H4 (cell line): ENCODE measurements around the gene MAD1L1. TPM values are rescaled to one million over a fixed set of nuclear protein-coding genes. Genes with fewer than 3 reads are reported as not detected.
"Not testable (repeated sequence)": the region's sequence is repeated elsewhere in the genome, so short reads cannot be mapped to it uniquely, and the experiment has no call there.

Source experiments
- DNase-seq: peaks from one replicate; pipeline ENCODE4 v3.0.0-alpha.2; 2015; ENCODE audit warnings: low spot score
- total RNA-seq: library from RNA; depleted of rRNA; stranded (reverse); fragments of >200 nt; shearing (Covaris generic); gene quantifications from 2 replicates; pipeline ENCODE4 v1.2.3, GENCODE V29; 2014

The MAD1L1 gene
- total RNA-seq, 1 experiment from 2014 or later, result 121 TPM

GRCh38 chr7:1866601-1867000 lies 366.1 kb downstream of the MAD1L1 start:
- no peak for DNase-seq

- DNase-seq, result no peak
These were observed 367.0 kb downstream of the MAD1L1 start for GRCh38 chr7:1865571-1866255.

DNA sequence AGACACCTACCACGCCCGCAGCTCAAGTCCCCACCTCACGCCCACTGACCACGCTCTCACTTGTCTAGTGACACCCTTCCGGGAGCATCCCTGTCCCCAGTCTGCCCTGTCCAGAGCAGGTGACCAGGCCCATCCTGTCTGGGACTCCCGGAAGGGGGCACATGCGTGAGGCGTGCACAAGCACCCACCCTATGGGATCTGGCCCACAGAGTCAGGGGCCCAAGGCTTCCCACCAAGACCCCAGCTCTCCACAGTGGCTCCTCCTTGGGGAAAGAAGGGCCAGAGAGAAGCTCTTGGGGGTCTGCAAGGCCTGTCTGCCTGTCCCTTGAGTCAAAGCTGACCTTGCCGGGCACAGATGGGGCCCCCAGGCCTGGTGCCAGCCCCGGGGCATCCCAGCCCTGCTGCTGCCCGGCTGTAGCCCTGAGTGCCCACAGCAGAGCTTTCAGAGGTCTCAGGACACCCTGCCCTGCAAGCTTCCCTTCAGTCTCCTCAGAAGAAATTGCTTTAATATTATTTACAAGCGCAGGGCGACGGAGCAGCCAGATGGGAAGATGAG lies 367.7 kb downstream of the MAD1L1 start:
- no peak for DNase-seq

DNA sequence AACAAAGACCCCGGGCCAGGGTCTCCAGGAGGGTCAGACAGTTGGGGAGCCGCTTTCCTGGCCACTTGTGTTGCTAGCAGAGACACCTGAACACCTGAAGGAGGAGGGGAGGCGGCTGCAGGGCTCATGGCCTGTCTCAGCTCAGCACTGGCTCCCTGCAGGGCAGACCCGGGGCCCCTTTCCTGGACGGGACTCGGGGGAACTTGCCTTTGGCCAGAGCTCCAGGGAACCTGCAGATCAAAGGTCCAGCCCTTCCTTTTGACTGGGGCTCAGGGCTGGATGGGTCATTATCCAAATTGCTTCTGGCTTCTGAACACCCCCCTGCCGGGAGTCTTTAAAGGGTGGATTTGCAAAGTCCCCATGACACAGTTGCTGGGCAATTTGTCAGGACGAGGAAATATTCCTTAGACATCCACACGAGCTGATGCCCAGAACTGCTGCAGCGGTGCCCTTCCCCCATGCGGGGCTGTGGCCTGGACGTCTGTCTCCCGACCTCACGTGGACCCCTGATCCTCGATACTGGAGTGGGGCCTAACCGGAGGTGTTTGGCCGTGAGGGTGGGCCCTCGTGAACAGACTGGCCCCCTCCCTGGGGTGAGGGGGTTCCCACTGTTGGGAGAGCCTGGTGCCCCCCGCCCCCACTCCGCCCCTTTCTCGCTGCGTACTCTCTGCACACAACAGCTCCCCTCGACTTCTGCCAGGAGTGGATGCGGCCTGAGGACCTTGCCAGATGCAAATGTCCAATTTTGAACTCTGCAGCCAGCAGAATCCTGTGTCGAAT lies 368.4 kb downstream of the MAD1L1 start:
- no peak for DNase-seq

GRCh38 chr7:1863091-1863900 lies 369.4 kb downstream of the MAD1L1 start:
- no peak for DNase-seq

DNA sequence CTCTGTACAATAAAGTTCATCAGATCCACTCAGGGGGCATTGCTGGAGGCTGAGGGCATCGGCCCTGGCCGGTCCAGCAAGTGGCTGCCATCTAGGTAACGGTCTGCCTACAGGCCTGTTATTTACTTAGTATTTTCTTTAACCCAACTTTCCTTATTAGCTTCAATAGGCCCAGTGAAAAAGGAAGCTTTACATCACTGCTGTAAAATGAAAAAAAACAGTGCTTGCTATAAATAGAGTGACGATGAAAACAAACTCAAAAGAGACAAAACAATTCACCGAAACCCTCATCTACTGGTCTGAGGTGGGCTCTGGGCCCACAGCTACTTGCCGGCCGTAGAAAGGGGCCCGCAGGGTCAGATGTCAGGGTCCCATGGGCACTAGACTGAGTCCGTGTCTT lies 370.2 kb downstream of the MAD1L1 start:
- no peak for DNase-seq

DNA sequence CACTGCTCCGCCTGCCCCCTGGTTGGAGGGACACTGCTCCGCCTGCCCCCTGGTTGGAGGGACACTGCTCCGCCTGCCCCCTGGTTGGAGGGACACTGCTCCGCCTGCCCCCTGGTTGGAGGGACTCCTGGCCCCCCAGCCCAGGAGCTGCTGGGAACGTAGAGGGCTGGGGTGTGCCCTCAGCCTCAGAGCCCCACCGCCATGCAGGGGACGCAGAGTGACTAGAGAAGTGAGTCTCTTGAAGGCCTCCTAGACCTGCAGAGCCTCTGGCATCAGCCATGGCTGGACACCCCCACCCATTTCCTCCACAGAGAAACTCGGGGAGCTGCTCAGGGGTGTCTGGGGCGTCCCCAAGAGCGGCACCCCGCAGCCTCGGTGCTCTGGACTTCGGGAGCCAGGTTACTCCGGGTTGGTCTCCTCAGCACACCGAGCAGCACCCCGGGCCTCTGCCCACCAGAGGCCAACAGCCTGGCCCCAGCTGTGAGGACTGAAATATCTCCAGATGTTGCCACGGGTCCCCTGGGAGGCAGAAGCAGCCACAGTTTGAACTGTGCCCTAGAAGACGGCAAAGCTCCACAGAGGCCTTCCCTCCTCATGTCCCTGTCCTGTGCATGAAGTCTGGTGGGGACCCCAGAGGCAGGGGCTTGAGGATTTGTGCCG lies 370.8 kb downstream of the MAD1L1 start:
- DNase-seq, result no peak

DNA sequence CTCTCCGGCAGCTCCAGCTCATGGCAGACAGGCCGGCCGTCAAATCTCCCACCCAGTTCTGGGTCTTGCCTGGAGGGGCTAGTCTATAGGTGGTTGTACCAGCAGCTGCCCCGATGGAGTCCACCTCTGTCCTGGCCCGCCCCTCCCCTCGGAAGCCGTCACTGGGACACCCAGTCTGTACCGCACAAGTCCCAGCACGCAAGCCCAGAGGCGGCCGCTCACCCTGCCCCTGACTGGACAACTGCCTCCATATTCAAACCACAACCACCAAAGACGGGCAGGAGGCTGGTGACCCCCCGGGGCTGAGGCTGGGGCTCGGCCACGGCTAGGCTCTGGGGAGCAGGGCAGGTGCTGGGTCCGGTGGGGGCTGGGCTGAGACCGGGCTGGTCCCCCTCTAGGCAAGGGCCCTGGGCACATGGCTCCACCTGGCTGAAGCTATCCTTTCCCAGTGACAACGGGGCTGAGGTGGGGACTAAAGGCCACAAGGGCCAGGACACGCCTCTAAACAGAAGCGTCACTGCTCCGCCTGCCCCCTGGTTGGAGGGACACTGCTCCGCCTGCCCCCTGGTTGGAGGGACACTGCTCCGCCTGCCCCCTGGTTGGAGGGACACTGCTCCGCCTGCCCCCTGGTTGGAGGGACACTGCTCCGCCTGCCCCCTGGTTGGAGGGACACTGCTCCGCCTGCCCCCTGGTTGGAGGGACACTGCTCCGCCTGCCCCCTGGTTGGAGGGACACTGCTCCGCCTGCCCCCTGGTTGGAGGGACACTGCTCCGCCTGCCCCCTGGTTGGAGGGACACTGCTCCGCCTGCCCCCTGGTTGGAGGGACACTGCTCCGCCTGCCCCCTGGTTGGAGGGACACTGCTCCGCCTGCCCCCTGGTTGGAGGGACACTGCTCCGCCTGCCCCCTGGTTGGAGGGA lies 371.6 kb downstream of the MAD1L1 start:
- DNase-seq, result not testable (repeated sequence)

DNA sequence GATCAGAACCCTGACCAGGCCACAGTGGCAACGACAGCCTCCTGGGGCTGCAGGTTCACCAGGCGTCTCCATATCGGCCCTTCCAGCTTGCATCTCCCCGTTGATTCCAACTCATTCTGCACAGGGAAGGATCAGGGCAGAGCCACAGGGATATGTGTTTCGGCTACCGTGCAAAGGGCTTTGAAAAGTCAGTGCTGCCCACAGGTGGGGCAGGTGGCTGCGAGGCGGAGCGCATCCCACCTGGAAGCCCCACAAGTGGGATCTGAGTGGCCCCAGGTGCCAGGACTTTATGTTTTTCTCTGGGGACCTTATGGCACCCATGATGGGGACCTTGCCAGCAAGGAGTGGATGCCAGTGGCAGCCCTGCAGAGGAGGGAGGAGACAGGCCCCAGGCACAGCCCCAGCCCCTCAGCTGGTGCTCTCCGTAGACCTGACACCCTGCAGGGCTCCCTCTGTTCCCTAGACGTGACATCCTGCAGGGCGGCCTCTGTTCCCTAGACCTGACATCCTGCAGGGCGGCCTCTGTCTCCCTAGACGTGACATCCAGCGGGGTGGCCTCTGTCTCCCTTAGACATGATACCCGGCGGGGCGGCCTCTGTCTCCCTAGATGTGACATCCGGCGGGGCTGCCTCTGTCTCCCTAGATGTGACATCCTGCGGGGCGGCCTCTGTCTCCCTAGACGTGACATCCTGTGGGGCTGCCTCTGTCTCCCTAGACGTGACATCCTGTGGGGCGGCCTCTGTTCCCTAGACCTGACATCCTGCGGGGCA lies 373.3 kb downstream of the MAD1L1 start:
- no peak for DNase-seq

DNA sequence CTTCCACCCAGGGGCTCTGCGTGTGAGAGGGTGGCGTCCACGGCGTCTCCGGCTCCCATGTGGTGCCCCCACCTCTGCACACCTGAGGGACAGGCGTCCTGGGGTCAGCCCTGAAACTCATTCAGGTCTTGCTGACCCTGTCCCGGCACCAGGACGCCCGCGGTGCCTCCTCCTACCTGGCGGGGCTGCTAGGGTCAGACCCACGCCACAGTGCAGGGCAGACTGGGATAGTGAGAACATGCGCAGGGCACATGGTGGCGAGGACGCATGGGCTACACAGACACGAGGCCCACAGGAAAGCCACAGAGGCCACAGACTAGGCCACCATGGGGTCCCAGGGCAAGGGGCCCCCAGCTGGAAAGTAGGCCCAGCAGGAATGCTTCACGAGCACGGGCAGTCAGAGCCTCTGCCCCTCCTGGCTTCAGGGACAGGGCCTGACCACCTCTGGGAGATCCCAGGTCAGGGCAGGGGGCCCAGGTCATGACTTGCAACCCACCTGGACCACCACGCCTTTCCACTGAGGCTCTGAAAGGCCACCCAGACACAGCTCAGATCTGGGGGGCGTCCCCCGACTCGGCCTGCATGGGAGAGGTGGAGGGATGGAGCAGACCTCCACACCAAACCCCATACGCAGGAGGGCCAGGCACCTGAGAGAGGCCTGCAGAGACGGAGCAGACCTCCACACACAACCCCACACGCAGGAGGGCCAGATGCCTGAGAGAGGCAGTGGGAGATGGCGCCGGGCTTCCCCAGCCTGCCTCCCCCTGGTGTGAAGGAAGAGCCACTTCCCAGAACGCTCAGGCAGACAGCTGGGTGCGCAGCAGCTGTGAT lies 374.1 kb downstream of the MAD1L1 start:
- DNase-seq, result no peak

DNA sequence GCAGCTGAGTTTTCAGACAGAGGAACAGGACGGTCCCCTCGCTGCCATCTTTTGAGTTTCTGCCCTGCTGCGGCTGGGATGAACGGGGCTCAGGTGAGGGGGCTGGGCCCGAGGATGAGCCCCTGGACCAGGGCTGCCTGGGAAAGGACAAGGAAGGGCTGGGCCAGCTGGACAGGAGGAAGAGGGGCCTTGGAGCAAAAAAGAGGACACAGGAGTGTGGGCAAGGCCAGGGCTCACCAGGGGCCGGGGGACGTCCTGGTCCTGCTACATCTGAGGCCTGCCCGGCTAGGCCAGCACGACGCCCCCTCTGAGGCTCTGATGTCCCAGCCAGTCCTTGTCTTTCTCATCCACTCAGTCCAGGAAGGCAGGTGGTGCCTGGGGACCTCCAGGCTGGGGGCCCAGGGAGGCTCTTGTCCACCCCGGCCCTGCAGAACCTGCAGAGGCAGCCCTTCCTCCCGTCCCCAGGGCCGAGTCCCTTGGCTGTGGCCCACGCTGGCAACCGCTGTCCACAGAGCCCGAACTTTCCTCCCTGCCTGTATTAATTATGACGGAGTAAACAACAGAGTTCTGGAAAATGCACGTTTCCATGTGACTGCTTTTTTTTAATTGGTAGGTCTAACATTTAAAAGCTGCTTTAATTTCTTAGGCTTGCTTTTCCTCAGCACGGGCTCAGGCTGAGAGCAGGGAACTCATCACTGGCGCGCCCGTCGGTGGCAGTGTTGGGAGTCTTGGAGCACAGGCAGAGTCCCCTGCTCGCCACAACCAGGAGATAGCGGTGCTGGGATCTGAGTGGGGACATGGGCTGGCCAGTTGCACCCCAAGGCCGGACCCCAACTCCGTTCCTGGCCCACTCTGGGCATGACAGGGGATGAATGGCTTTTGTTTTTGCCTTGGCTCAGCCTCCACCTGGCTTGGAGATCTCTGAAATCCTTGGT lies 375.0 kb downstream of the MAD1L1 start:
- no peak for DNase-seq

DNA sequence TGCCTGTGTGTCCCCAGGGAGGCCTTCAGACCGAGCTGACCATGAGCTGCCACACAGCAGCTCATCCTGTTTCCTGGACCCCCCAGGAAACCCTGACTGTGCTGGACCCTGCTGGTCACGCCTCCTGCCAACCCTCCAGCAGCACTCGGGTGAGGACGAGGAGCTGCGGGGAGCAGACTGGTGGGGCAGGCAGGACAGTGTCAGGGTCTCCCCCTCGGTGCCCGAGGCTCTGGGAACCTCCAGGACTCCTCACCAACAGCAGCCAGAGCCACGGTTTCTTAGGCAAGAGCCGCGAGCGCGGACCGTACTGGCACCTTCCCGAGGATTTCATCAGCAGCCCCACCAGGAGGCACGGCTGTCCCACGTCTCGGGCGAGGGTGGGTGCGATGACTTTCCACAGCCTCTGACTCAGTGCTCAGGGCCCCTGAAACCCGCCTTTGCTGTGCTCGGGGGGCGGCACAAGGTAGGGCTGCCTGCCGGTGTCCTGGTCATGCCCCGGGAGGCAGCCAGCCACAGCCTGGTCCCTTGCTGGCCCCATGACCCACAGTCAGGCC lies 375.8 kb downstream of the MAD1L1 start:
- no peak for DNase-seq

- no peak for DNase-seq
These were observed 376.4 kb downstream of the MAD1L1 start for GRCh38 chr7:1856161-1856887.

DNA sequence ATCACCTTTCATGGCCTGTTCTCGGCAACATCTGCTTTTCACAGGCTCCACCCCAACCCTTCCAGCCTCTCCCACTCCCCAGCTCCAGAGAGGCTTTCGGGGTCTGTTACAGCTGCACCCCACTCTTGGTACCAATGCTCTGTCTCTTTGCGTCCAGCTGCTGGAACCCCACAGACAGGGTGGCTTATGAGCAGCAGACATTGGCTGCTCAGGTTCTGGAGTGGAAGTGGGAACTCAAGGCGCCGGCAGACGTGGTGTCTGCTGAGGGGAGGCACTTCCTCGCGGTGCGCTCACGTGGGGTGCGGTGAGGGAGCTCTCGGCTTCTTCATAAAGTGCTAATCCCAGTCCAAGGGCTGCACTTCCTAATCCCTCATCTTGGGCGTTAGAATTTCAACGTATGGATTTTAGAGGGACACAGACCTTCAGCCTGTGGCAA lies 377.0 kb downstream of the MAD1L1 start:
- DNase-seq, result no peak

- DNase-seq, result no peak
These were observed 377.6 kb downstream of the MAD1L1 start for GRCh38 chr7:1854866-1855724.
